Fibroblast of the aortic adventitia (primary cell): Measurements from ENCODE around the gene PPP1R37. TPM values are rescaled to one million over a fixed set of nuclear protein-coding genes. Genes with fewer than 3 reads are reported as not detected.
A peak's percentile ranks its signal among the peaks of the same experiment; 100 is the strongest.

Experiments used
- DNase-seq: peaks from one replicate; pipeline ENCODE4 v3.0.0-alpha.2; 2010; ENCODE audit warnings: low read depth
- H3K4me3 ChIP-seq: 2 replicates; pipeline ENCODE4 v1.5.1; 2011; ENCODE audit warnings: low read depth, mild to moderate bottlenecking, control low read depth, low read length, moderate library complexity
- CTCF ChIP-seq: IDR thresholded peaks from 2 replicates; pipeline ENCODE4 v1.5.1; 2011; ENCODE audit warnings: mild to moderate bottlenecking, low read length, control low read depth, inconsistent platforms; ENCODE audit not compliant: insufficient read depth
- total RNA-seq: library from RNA; depleted of rRNA; stranded (reverse); fragments of >200 nt; gene quantifications from 2 replicates; pipeline ENCODE4 v1.2.3, GENCODE V29; 2012; ENCODE audit warnings: low replicate concordance

Gene PPP1R37
- total RNA-seq, 1 donor, result 28.0 TPM

GRCh38 chr19:45142016-45142725, 49.2 kb downstream of the PPP1R37 start:
- TF ChIP-seq CTCF, result no peak
- no peak overlapping the region for H3K4me3 ChIP-seq
- no peak for DNase-seq

GRCh38 chr19:45142726-45143110, 49.7 kb downstream of the PPP1R37 start:
- DNase-seq, result peak; percentile 21
- no peak for TF ChIP-seq CTCF
- no peak overlapping the region for H3K4me3 ChIP-seq

- H3K4me3 ChIP-seq, result no peak overlapping the region
- DNase-seq, result no peak
- no peak for TF ChIP-seq CTCF
Observed at GRCh38 chr19:45144431-45145269, 51.7 kb downstream of the PPP1R37 start.

- H3K4me3 ChIP-seq, result no peak overlapping the region
- TF ChIP-seq CTCF, result no peak
- DNase-seq, result no peak
Observed at GRCh38 chr19:45145270-45146189, 52.6 kb downstream of the PPP1R37 start.

- TF ChIP-seq CTCF, result no peak
- no peak overlapping the region for H3K4me3 ChIP-seq
- no peak for DNase-seq
Observed at GRCh38 chr19:45146251-45146650, 53.3 kb downstream of the PPP1R37 start.

- no peak for TF ChIP-seq CTCF
- DNase-seq, result no peak
- no peak overlapping the region for H3K4me3 ChIP-seq
Observed at GRCh38 chr19:45146741-45147205, 53.8 kb downstream of the PPP1R37 start.
